ENCODE results near the gene CCDC90B.
"Not testable (repeated sequence)": the region's sequence is repeated elsewhere in the genome, so short reads cannot be mapped to it uniquely, and the experiment has no call there.

Gene CCDC90B

DNA sequence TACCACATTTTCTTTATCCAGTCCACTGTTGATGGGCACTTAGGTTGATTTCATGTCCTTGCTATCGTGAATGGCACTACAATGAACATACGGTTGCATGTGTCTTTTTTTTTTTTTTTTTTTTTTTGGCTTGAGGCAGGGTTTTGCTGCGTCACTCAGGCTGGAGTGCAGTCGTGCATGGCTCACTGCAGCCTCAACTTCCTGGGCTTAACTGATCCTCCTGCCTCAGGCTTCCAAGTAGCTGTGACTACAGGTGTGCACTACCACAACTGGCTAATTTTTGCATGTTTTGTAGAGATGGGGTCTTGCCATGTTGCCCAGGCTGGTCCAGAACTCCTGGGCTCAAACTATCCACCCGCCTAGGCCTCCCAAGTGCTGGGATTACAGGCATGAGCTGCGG is 1.5 kb upstream of the CCDC90B start:
- no peak for DNase-seq (ENCODE audit: low spot score)

DNA sequence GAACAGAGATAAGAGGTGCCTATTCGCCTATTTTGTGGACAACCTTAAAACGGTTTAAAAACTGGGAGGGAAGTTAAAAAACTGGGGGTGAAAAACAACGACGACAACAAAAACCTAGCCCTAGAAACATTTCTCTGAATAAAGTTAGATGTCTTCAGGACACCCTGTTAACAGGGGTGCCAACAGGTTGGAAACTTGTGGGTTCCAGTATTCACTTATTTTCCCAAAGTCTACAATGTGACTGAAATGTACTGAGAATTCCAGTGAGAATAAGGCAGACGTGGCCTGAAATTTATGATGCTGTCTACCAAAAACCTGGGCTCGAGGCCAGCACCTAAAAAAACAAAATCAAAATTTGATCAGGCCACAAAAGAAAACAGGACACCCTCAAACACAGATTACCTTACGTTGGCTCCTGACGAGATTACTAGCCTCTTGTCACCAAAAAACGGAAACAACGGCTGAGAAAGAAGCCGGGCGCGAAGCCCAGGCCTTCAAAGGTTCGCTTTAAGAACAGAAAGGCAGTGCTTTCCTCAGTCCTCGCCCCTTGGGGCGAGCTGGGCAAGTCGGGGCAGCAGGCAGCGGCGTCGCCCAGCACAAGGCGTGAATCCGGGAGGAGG is 906 bp downstream of the CCDC90B start:
- no peak for DNase-seq (ENCODE audit: low spot score)

DNA sequence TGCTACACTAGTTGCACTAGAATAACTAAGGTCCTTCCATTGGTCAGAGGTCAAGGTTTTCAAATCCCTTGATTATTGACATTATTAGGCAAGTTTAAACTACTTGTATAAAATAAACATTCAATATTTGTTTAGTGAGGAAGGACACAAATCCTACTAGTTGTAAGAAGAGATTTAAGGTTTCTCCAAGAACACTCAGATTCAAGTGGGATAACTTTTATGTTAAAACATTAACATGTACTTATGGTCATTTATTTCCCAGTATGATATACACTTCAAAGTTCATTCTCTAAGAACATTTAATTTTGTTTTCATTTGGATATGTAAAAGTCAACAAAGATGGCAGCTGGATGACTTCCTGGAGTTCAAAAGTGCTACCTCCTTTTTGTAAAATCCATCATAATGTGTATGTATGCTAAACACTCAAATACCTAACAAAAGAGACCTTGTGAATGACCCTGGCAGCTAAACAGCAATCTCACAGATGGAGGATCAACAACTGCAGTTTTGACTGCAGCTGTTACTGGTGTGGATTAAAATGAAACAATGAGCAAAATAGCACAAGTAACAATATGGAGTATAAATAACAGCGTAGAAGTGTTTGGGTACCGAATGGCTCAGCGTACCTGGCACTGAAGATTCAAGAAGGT is 1.5 kb downstream of the CCDC90B start:
- DNase-seq (ENCODE audit: low spot score) = no peak

DNA sequence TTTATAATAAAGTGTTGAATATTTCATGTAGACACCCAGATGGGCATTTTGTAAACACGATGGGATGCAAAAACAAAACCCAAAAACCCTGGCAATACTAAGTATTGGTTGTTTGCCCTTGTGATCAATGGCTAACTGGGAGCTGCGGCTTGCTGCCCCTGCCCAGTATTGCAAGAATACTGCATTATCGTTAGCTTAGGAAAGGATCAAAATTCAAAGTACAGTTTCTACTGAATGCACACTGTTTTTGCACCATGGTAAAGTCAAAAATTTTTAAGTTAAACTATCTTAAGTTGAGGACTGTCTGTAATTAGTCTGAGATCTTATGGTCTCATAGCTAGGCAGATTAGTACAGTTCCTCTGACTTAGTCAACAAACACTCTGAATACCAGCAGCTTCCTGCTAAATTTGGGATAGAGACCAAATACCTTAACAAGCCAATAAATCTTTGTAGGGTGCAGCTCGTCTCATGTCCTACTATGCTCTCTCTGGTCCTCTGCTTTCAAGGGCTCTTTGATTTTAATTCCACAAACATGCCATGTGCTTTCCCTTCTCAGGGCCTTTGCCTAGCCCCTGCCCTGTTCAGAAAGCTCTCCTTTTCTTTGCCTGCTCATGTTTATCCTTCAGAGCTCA is 4.0 kb downstream of the CCDC90B start:
- no peak for DNase-seq (ENCODE audit: low spot score)

DNA sequence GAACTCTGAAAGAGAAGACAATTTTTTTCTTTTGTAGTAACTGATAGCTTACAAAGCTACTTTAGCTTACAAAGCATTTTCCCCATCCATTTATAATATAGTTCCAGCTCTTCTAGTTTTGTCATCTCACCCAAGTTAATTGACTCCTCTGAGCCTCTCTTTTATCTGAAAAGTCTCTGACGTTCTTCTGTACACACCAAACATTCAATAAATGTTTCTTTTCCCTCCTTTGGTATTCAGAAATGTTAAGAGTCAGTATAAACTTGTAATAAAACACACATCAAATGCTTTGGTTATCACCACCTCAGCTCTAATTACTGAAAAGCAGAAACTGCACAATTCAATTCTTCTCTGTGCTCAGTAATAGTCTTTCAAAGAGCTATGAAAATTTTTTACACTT is 5.9 kb downstream of the CCDC90B start:
- no peak for DNase-seq (ENCODE audit: low spot score)

DNA sequence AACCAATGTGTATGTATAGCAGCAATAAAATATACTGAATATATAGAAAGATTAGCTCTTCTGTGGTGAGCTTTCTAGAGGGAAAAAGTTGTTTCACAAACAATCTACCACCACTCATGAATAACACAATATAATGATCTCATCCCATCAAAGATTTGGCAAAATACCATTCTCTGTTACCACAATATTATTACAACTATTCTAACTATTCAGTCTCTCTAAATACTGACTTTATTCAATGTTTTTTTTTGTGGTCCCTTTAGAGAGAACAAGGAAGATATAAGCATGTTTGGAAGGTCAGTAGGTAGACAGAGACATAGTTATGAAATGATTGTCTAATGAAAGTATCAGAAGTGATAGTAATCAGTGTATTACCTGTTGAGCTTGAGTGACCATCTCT is 7.8 kb downstream of the CCDC90B start:
- no peak for DNase-seq (ENCODE audit: low spot score)

DNA sequence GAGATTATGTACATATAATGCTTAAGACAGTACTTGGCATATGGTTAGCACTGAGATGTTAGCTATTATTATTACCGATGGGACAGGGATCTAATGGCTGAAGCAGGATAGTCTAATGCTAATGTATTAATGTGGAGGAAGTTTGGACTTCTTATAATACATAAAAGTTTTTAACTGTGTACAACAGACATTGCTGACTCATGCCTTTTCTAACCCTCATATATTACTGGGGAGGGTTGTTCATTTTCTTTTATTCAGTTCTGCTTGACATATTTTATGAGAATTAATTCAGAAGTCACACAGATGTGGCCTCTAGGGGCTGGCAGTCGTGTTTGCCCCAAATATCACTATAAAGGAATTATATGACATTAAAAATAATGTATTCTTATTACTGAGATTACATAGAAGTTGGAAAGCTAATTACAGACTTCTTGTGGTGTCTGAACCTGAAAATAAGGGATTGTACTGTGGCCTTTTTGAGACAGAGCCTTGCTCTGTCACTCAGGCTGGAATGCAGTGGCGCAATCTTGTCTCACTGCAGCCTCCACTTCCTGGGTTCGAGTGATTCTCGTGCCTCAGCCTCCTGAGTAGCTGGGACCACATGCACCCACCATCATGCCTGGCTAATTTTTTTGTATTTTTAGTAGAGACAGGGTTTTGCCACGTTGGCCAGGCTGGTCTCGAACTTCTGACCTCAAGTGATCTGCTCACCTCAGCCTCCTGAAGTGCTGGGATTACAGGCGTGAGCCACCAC is 10.1 kb downstream of the CCDC90B start:
- no peak for DNase-seq (ENCODE audit: low spot score)

DNA sequence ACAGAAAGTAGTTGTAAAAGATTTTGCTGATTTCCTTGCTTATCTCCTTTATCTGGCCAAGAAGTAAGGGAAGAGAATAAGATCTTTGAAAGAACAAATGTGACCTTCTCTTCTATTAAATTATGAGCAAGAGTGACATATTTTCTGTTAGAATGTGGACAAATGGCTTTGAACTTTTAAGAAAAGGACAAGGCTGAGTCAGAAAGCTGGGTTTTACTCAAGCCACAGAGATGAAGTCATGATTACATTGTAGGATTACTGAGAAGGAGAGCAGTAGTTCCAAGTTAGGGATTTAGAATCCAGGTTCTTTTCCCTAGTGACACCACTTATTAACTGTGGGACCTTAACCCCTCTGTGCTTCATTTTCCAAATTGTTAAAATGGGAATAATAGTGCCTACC is 13.5 kb downstream of the CCDC90B start:
- no peak for DNase-seq (ENCODE audit: low spot score)

DNA sequence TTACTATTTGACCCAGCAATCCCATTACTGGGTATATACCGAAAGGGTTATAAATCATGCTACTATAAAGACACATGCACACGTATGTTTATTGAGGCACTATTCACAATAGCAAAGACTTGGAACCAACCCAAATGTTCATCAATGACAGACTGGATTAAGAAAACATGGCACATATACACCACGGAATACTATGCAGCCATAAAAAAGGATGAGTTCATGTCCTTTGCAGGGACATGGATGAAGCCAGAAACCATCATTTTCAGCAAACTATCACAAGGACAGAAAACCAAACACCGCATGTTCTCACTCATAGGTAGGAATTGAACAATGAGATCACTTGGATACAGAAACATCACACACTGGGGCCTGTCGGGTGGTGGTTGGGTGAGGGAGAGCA is 14.4 kb downstream of the CCDC90B start:
- not testable (repeated sequence) for DNase-seq (ENCODE audit: low spot score)

DNA sequence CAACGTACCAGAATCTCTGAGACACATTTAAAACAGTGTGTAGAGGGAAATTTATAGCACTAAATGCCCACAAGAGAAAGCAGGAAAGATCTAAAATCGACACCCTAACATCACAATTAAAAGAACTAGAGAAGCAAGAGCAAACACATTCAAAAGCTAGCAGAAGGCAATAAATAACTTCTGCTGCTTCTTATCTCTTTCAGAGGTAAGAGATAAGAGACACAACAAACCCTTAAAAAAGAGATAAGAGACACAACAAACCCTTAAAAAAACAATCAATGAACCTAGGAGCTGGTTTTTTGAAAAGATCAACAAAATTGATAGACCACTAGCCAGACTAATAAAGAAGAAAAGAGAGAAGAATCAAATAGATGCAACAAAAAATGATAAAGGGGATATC is 17.1 kb downstream of the CCDC90B start:
- DNase-seq (ENCODE audit: low spot score) = not testable (repeated sequence)

DNA sequence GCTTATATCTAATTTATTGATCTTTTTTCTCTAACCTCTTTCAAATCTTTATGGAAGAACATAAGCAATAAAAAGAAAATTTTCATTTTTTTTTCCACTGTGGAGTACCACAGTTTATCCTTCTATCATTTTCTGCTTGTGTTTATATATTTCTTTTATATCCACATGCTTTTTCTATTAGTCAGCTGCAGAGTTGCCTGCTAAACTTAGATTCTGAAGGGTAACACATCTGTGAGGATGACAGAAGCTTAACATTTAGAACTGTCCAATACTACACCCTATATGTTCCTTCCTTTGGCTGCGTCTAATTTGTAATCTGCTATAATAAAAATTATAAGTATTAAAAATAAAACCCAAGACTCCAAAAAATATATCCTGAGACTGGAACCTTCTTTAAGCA is 20.8 kb downstream of the CCDC90B start:
- DNase-seq (ENCODE audit: low spot score) = no peak

DNA sequence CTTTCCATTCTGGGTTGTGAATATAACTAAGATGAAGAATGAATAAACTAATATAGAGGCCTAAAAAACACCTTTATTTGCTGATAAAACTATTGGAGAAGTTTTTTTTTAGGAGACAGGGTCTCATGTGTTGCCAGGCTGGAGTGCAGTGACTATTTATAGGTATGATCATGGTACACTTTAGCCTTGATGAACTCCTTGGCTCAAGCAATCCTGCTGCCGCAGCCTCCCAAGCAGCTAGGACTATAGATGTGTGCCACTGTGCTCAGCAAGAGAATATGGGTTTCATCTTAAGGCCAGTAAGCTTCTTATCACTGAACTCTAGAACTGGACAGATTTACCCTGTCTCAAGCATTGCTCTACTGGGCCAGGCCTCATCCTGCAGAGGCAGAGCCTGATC is 26.6 kb downstream of the CCDC90B start:
- no peak for DNase-seq (ENCODE audit: low spot score)

DNA sequence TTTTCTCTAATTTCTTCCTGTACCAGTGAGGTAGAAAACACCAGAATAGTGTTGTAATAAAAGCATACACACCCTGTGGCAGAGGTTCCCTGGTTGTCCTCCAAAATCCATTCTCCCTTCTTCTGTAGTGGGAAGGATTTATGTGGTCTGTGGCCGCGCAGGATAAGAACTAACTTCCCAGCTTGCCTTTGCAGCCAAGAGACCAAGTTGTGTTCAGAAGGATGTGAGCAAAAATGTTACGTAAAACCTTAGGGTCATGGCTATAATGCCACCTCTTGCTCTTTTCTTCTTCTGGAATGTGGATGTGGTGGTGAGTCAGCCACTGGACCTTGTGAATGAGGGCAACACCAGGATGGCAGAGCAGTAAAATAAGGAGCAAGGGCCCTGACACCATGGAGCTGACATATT is 28.4 kb downstream of the CCDC90B start:
- DNase-seq (ENCODE audit: low spot score) = peak; percentile 49

DNA sequence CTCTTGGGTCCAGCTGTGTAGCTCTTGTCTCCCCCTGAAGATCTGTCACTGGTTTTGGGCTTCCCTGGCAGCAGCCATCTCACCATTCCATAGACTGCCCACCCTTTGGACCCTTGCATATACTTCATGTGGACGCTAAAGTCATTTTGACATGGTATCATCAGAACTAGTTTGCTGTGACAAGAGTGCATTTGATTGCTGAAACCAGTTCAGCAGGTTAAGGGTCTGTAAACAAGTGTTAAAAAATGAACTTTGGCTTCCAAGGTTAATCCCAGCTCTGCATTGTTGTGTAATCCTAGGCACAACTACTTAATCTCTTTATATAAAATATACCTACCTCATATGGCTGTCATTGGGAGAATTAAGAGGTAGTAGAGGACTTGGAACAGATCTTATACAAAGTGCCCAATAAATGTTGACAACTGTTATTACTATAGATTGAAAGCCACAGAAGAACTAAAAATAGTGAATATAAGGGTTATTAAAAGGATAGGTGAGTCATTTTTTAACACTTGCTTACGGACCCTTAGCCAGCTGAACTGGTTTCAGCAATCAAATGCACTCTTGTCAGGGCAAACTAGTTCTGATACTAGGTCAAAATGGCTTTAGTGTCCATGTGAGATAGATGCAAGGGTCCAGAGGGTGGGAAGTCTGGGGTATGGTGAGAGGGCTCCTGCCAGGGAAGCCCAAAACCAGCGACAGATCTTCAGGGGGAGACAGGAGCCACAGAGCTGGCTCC is 29.4 kb downstream of the CCDC90B start:
- no peak for DNase-seq (ENCODE audit: low spot score)

DNA sequence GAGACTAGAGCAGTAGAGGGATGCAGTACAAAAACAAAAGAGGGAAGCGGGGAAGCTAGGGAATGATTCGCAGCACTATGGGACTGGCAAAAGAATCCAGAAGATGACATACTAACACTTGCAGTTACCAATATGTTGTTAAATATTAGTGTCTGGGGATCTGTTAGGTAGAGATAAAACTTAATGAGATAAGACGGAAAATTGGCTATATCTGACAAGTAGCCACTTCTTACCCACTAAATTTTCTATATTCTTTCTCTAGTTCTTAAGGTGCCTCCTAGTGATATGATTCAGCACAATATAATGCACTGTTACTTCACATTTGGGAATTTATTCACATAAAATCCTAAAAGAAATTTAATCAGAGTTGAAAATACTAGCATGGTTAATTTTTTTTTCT is 30.8 kb downstream of the CCDC90B start:
- no peak for DNase-seq (ENCODE audit: low spot score)

DNA sequence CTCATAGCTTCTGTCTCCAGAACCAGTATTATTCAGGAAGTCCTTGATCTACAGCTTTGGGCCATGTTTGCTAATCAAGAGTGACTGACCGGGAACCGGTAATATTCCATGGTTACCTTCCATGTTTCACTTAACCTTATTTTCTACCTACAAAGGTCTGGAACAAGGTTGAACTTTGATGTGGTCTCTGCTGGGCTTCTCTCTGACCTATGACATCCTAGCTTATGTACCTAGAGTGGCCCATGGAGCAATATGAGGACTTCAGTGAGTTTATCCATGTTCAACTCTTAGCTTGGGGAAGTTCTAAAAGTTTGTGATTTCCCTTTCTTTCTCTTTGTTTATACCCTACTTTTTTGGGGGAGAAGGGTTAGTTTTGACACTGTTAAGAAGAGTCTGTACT is 33.2 kb downstream of the CCDC90B start:
- no peak for DNase-seq (ENCODE audit: low spot score)

DNA sequence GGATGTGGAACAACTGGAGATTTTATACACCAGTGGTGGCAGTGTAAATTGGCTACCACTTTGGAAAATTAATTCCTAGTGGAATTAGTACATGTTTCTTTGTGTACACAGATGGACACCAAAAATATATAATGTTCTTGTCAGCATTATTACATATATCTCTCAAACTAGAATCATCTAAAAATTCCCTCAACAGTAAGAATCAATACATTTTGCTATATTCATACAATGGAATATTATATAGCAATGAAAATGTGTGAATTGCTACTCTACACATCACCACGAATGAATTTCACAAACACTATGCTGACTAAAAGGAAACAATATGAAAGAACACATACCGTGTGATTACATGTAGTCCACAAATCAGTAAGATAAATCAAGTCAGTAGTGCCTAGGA is 33.9 kb downstream of the CCDC90B start:
- DNase-seq (ENCODE audit: low spot score) = no peak

DNA sequence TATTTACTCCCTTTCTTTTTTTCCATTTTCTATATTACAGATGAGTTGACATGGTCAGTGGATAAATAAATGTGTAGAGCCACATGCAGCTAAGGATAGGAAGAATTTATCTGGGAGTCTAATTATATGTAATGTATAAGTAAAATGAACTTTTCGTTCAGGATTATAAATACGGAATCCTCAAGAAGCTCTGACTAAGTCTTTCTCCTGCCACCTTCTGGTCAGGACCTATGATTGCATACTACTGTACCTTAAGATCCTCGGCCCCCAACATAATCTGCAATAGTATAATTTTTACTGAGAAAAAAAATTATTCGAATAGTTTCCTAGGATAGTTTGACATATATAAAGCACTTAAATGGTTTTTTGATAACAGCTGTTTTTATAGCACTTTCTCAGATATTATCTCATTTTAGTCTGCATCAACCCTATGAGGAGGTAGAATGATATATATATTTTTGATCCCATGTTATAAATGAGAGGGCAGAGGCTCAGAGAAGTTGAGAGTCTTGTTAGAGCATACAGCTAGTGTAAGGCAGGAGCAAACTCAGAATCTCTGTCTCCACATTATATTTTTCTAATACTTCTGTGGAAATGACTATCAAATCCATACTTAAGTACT is 36.1 kb downstream of the CCDC90B start:
- peak; percentile 50 for DNase-seq (ENCODE audit: low spot score)

DNA sequence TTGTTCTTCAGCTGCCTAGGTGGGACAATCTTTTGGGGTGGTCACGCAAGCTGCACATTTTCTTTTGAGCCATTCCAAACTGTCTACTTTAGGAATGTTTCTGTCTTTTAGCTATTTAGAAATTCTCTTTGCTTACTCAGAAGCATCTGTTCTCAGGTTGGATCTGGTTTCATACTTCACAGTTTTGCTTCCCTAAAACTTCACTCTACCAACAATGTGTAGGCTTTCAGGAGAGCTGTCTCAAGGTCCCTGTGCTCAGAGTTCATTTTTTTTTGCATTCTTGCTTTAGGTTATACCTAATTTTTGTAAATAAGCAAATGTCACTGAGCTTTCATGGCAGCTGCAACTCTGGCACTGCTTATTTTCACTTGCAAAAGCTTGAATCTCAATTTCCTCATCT is 36.7 kb downstream of the CCDC90B start:
- DNase-seq (ENCODE audit: low spot score) = no peak

DNA sequence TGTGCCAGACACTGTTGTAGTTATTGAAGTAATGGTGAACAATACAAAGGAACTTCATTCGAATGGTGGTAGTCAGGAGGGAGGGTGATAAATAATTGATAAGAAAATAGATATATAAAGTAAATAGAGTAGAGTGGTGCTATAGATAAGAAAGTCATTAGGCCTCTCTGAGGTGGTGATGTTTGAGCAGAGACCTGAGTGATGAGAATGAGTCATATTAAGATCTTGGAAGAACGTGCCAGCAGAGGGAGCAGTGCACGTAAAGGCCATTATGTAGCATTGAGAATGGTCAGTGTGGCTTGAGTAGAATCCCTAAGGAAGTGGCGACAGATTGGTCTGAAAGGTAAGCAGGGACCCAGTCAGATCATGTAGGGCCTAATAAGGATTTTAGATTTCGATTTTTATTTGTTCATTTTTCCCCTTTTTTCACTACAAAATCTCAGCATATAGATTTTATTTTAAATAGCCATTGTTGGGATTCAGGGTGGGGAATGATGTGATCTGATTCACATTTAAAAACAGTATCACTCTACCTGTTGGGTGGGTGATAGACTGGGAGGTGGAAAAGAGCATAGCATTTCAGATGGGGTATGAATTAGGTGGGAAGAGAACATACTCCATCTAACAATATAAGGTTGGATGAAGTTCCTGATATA is 44.7 kb downstream of the CCDC90B start:
- peak; percentile 64 for DNase-seq (ENCODE audit: low spot score)

DNA sequence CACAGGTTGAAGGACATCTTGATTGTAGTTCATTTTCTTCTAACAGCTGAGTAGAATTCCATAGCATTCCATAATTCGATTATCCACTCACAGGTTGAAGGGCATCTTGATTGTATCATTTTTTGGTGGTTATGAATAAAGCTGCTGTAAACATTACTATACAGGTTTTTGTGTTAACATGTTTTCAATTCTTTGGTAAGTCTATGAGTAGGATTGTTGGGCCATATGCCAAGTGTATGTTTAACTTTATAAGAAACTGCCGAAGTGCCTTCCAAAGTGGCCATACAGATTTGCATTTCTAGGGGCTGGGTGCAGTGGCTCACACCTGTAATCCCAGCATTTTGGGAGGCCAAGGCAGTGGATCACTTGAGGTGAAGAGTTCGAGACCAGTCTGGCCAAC is 48.1 kb downstream of the CCDC90B start:
- DNase-seq (ENCODE audit: low spot score) = no peak
